Measurements from ENCODE around the gene PTCD1.

- TF ChIP-seq, protein P1, sequence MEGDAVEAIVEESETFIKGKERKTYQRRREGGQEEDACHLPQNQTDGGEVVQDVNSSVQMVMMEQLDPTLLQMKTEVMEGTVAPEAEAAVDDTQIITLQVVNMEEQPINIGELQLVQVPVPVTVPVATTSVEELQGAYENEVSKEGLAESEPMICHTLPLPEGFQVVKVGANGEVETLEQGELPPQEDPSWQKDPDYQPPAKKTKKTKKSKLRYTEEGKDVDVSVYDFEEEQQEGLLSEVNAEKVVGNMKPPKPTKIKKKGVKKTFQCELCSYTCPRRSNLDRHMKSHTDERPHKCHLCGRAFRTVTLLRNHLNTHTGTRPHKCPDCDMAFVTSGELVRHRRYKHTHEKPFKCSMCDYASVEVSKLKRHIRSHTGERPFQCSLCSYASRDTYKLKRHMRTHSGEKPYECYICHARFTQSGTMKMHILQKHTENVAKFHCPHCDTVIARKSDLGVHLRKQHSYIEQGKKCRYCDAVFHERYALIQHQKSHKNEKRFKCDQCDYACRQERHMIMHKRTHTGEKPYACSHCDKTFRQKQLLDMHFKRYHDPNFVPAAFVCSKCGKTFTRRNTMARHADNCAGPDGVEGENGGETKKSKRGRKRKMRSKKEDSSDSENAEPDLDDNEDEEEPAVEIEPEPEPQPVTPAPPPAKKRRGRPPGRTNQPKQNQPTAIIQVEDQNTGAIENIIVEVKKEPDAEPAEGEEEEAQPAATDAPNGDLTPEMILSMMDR (IDR thresholded peaks at IDR 0.05) = no peak
- TF ChIP-seq POLR2A (IDR thresholded peaks at IDR 0.05) = no peak
- no peak for TF ChIP-seq POLR2AphosphoS5 (IDR thresholded peaks at IDR 0.05)
These were observed 28.8 kb downstream of the PTCD1 start for GRCh38 chr7:99409806-99410205.

All from breast epithelium (tissue), 3 donors.